SH-SY5Y (cell line): ENCODE measurements around the gene HAT1.

ENCODE experiments used
- GATA2 ChIP-seq: IDR thresholded peaks from 2 replicates; pipeline ENCODE4 v1.6.1; 2011; ENCODE audit warnings: mild to moderate bottlenecking, low read depth, low read length
- GATA3 ChIP-seq: IDR thresholded peaks from 2 replicates; pipeline ENCODE4 v1.6.1; 2011; ENCODE audit warnings: low read depth, mild to moderate bottlenecking, low read length, moderate library complexity

- no peak for TF ChIP-seq GATA2
- TF ChIP-seq GATA3, result no peak
Measured at GRCh38 chr2:171921970-171922229, 361 bp upstream of the HAT1 start.
